A673 (cell line): Measurements from ENCODE around the gene STPG1.

Experiments used
- CTCF ChIP-seq: fragments of 300-800, 200-600 bp; sonication (generic); conservative IDR thresholded peaks from 2 replicates; pipeline ENCODE4 v1.5.1; 2017; ENCODE audit warnings: low read depth, mild to moderate bottlenecking, antibody characterized with exemption, low read length, moderate library complexity, mixed read lengths
- EZH2 ChIP-seq: fragments of 200-600 bp; sonication (generic); IDR thresholded peaks from 2 replicates; pipeline ENCODE4 v1.6.1; 2017; ENCODE audit warnings: borderline replicate concordance, low read depth, mild to moderate bottlenecking, mixed read lengths, antibody characterized with exemption, low read length; ENCODE audit not compliant: poor library complexity, severe bottlenecking

- TF ChIP-seq CTCF, result no peak
- no peak for TF ChIP-seq EZH2
These were observed 88.7 kb downstream of the STPG1 start for GRCh38 chr1:24324903-24325302.
